ENCODE data around the gene TSPAN17.

The TSPAN17 gene

DNA sequence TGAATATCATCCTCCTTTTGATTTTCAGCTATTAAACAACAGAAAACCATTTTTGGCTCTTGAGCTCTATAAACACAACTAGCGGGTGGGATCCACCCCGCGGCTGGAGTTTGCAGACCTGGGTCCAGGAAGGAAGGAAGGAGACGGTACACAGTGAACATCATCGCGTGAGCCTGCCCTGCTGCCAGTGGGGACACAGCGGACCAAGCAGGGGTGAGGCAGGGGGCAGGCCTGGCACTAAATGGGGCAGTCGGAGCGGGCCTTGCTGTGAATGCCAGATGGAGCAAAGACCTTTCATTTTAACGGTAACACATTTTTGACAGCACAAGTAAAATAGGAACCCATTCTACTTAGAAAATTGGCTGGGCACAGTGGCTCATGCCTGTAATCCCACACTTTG is 14.4 kb downstream of the TSPAN17 start:
- DNase-seq: no peak

DNA sequence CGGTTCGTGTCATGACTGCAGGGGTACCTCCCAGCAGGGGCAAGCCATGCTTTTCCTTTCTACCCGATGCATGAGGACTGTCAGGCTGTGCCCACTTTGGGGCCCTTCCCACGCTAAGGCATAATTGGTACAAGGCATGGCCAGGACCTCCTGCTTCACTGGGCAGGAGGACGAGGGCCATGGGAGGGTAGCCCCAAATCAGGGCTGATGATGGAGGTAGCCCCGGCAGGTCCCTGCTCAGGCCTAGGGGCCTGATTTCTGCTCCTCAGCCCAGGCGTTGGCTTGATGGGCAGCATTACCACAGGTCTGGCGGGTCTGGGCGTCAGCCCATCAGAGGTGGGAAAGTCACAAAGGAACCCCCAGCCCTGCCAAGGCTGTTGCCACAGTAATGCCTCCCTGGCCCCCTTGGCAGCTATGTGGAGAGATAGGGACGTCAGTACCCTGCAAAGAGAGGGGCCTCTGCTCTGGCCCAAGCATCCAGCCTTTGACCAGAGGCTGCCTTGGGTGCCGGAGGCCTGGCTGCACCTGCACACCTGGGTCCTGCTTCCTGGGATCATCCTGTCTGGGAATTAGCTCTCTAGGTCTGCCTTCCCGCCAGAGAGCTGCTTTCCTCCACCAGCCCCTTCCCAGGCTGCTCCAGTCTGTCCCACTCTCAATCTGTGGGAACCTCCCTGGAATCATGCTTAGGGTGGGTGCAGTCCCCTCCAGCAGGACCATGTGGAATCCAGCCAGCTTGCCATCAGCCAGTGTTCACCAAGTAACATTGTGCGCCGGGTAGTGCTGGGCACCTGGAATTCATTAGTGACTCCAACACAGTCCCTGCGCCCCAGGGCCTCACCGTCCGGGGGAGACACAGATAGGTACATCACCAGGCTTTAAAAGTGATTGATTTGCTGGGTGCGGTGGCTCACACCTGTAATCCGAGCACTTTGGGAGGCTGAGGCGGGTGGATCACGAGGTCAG is 15.4 kb downstream of the TSPAN17 start:
- no peak for DNase-seq

DNA sequence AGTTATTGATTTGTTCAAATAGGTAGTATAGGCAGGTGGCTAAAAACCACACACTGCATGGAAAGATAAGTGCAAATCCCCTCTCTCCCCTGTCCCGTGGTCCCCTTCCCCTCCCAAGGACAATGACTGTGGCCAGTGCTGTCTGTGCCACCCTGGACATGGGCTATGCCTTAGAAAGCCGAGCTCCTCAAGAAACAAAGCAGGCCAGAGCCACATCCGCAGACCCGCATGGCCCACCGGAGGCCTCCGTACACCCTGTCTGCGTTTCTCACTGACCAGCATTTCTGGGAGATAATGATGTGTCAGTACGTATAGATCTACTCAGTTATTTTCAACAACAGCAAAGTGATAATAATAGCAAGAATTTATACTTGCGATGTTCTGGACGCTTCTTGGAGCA is 16.3 kb downstream of the TSPAN17 start:
- DNase-seq: no peak

GRCh38 chr5:176664479-176664878 is 17.2 kb downstream of the TSPAN17 start:
- no peak for DNase-seq

DNA sequence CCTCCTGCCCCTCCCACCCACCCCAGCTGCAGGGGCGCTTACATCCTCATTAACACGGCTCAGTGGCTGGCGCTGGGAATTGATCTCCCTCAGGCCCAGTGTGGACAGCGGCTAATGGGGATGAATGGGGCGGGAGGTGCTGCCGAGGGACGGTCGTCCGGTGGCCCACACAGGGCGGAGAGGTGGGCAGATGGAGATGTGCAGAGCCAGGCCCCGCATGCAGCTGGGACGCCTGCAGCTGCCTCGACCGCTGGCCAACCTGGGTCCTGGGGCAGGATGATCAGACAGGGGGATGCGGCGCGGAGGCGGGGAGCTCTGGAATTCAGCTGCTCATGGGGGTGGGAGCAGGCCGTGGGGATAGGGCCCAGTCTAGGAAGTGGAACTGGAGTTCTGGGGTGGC is 17.6 kb downstream of the TSPAN17 start:
- DNase-seq: no peak

DNA sequence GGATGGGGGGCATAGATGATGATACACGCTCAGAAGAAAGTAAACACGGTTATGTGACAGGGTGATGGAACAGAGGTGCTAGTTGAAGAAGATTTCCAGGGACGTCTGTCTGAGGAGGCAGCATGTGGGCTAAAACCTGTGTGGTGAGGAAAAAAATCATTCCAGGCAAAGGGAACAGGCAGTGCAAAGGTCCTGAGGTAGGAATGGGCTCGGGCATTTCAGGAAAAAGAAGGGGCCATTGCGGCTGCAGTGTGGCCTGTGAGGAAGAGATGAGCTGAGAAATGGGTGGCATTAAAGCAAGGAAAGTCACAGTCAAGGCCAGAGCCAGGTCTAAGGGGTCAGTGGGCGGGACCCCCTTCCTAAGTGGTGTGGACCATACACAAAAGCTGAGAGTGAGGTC is 18.2 kb downstream of the TSPAN17 start:
- DNase-seq: no peak

DNA sequence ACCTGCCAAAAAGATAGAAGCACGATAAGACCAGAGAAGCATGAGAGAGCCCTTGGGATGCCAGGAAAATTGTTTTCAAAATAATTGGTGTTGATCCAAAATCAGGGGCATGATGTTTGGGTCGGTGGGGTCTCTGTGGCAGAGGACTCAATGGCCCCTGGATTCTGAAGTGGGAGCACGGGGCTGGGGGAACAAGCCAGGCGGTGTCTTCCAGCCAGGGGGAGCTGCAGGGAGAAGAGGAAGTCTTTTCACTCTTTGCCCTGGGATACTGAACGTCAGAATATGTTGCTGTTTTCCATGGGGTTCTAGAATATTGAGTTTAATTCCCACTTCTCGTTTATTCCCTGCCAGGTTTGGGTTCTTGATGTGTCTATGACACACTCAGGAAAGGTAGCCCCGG is 20.4 kb downstream of the TSPAN17 start:
- no peak for DNase-seq

DNA sequence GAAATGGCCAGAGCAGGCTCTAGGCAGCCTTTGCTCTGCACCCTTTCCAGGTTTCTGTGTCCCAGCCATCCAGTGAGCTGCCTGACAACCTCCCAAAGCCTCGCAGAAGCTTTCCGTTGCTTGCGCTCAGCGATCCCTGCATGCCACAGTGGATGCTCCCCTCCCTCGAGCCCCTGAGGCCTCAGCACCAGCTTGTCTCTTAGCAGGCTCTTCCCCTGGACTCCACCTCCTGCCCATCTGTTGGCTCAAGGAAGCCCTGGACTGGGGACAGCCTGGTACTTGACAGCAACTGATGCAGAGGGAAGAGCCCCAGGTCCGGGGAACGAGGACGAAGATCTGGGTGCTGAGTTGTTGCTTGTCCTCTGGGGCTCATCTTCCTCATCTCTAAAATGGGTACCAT is 23.2 kb downstream of the TSPAN17 start:
- no peak for DNase-seq

DNA sequence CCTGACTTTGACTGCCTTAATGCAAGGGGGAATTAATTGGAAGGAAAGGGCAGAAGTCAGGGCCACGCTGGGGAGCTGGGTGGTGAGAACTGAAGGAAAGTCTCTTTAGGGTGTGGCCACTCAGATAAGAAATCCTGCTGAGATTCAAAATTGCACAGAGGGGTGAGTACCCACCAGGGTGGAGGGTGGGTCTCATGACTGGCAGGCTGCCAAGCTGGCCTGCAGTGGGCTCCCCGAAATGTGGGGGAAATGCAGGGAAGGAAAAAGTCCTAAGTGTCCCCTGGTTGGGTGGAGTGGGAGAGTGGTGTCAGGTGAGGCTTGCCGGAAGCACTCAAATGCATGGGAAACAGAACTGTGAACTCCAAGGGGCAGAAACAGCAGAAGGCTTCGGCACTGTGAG is 24.1 kb downstream of the TSPAN17 start:
- no peak for DNase-seq

DNA sequence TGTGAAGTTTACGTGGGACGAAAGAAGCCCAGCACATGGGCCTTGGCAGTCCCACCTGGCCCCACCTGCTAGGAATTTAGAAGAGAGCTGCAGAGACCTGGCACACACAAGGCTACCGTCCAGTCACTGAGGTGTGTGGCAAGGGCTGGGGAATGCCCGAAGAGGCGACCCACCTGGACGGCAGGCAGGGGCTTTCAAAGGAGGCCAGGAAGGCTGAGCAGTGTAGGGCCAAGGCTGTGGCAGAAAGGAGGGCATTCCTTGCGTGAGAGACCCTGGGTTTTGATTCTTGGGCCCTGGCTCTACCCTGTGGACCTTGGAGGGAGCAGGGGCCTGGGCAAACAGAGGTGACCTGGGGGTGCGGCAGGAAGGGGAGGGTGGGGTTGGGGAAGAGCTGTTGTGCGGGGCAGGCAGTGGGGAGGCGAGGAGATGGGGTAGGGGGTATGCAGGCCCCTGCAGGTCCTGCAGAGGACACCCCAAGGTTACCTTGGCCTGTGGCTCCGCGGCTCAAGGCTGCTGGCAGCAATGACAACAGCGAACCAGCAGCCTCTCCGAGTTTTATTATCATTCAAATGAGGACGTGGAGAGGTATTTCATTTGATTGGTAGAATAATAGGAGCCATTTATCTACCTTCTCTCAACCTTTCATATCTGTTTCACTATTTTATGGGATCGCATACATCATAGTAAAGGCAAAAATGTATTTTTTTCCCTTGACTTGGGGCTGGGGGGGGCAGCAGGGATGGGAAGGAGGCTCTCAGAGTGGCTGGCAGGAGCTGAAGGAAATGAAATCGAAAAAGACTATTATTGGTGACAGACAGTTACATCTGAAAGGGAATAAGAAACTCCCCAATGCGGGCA is 24.8 kb downstream of the TSPAN17 start:
- no peak for DNase-seq

GRCh38 chr5:176673651-176674583 is 26.6 kb downstream of the TSPAN17 start:
- no peak for DNase-seq

- no peak for DNase-seq
These were observed 27.5 kb downstream of the TSPAN17 start for GRCh38 chr5:176674799-176675198.

- no peak for DNase-seq
These were observed 28.5 kb downstream of the TSPAN17 start for GRCh38 chr5:176675676-176676360.

GRCh38 chr5:176676361-176676824 is 29.1 kb downstream of the TSPAN17 start:
- no peak for DNase-seq

GRCh38 chr5:176677209-176677939 is 30.1 kb downstream of the TSPAN17 start:
- DNase-seq: no peak

- no peak for DNase-seq
These were observed 31.3 kb downstream of the TSPAN17 start for GRCh38 chr5:176678584-176678983.

GRCh38 chr5:176679365-176680225 is 32.3 kb downstream of the TSPAN17 start:
- no peak for DNase-seq

GRCh38 chr5:176680226-176680563 is 32.9 kb downstream of the TSPAN17 start:
- DNase-seq: no peak

DNA sequence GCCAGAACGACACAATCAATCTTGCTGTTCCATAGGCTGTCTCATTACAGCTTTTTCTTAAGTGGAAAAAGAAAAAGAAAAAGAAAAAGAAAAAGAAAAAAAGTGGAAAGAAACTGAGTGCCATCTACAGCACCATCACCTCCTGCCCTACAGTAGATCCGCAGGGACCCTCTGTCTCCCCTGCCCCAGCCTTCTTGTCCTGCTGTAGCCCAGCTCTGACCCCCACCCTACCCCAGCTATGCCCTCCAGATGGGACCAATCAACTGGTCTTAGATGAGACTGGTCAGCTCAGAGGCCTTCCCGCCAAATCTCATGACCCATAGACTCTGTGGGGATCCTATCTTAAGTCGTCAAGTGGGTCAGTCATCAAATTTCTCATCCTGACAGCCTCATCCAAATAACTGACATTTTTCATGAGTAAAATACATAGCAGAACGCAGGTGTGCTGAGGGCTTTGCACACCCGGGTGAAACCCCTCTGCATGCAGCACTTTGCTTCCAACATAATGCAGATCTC is 34.8 kb downstream of the TSPAN17 start:
- DNase-seq: no peak

DNA sequence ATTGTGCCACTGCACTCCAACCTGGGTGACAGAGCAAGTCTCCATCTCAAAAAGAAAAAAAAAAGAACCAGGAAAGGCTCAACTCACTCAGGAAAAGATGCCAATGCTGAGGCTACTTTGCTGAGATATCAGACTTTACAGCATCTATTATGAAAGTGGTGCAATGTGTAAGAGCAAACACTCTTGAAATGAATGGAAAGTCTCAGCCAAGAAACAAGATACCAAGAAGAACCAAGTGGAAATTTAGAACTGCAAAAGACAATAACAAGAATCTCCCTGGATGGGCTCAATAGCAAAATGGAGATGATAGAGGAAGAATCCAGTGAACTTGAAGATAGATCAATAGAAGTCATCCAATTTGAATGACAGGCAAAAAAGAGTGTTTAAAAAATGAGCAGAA is 37.7 kb downstream of the TSPAN17 start:
- no peak for DNase-seq

Measured in GOT3 (cell line).